ENCODE results near the gene MORN3.

DNA sequence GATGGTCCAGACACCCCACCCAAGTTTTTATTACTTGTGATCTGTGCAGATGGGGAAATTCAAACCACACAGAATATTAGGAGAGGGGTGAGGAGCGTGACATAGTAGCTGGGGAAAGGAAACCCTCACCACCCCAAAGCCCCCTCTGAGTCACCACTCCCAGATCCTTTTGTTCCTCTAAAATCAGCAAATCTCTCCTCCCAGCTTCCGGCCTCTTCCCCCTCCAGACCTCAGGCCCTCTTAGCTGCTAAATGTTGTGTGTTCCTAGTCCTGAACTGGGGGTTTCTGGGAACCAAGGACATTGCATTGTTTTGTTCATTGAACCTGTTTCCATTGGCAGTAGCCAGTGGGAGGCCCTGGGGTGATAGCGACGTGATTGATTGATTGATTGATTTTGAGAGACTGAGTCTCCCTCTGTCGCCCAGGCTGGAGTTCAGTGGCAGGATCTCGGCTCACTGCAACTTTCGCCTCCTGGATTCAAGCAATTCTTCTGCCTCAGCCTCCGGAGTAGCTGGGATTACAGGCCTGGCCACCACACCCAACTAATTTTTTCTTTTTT is 49.0 kb downstream of the MORN3 start:
- TF ChIP-seq, protein P1, sequence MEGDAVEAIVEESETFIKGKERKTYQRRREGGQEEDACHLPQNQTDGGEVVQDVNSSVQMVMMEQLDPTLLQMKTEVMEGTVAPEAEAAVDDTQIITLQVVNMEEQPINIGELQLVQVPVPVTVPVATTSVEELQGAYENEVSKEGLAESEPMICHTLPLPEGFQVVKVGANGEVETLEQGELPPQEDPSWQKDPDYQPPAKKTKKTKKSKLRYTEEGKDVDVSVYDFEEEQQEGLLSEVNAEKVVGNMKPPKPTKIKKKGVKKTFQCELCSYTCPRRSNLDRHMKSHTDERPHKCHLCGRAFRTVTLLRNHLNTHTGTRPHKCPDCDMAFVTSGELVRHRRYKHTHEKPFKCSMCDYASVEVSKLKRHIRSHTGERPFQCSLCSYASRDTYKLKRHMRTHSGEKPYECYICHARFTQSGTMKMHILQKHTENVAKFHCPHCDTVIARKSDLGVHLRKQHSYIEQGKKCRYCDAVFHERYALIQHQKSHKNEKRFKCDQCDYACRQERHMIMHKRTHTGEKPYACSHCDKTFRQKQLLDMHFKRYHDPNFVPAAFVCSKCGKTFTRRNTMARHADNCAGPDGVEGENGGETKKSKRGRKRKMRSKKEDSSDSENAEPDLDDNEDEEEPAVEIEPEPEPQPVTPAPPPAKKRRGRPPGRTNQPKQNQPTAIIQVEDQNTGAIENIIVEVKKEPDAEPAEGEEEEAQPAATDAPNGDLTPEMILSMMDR (IDR thresholded peaks at IDR 0.05), result no peak
- TF ChIP-seq SIN3A (IDR thresholded peaks at IDR 0.05; ENCODE audit: borderline replicate concordance, insufficient read depth, low read depth, low read length), result no peak
- no peak for TF ChIP-seq POLR2AphosphoS5 (IDR thresholded peaks at IDR 0.05; ENCODE audit: low read depth, low read length)
- no peak for TF ChIP-seq TCF7L2 (IDR thresholded peaks at IDR 0.05; ENCODE audit: low read depth, low read length)

All from Panc1 (cell line).